NCI-H774 (cell line): Measurements from ENCODE around the gene RSPRY1.
"Not testable (repeated sequence)": the region's sequence is repeated elsewhere in the genome, so short reads cannot be mapped to it uniquely, and the experiment has no call there.

Source experiments
- DNase-seq: peaks from one replicate; lab custom pipeline; 2025; lab: John Stamatoyannopoulos, UW

RSPRY1 gene

GRCh38 chr16:57186872-57187854, 1.0 kb downstream of the RSPRY1 start:
- no peak for DNase-seq

GRCh38 chr16:57187902-57188710, 2.0 kb downstream of the RSPRY1 start:
- not testable (repeated sequence) for DNase-seq

- DNase-seq = no peak
Observed at GRCh38 chr16:57188711-57189002, 2.5 kb downstream of the RSPRY1 start.

GRCh38 chr16:57189527-57189926, 3.4 kb downstream of the RSPRY1 start:
- DNase-seq = not testable (repeated sequence)

- no peak for DNase-seq
Observed at GRCh38 chr16:57190136-57190535, 4.0 kb downstream of the RSPRY1 start.

- no peak for DNase-seq
Observed at GRCh38 chr16:57191056-57191571, 5.0 kb downstream of the RSPRY1 start.

- DNase-seq = no peak
Observed at GRCh38 chr16:57192146-57192545, 6.0 kb downstream of the RSPRY1 start.

GRCh38 chr16:57192720-57193486, 6.8 kb downstream of the RSPRY1 start:
- DNase-seq = no peak

- no peak for DNase-seq
Observed at GRCh38 chr16:57194512-57194911, 8.4 kb downstream of the RSPRY1 start.

- no peak for DNase-seq
Observed at GRCh38 chr16:57196286-57196685, 10.2 kb downstream of the RSPRY1 start.

GRCh38 chr16:57196753-57197152, 10.6 kb downstream of the RSPRY1 start:
- DNase-seq = no peak

GRCh38 chr16:57200321-57200720, 14.2 kb downstream of the RSPRY1 start:
- DNase-seq = not testable (repeated sequence)

- DNase-seq = not testable (repeated sequence)
Observed at GRCh38 chr16:57200926-57201325, 14.8 kb downstream of the RSPRY1 start.

GRCh38 chr16:57202095-57202886, 16.2 kb downstream of the RSPRY1 start:
- DNase-seq = no peak

- no peak for DNase-seq
Observed at GRCh38 chr16:57203451-57203850, 17.3 kb downstream of the RSPRY1 start.

- no peak for DNase-seq
Observed at GRCh38 chr16:57204675-57205074, 18.5 kb downstream of the RSPRY1 start.

GRCh38 chr16:57208926-57209325, 22.8 kb downstream of the RSPRY1 start:
- no peak for DNase-seq

- DNase-seq = no peak
Observed at GRCh38 chr16:57209780-57210179, 23.7 kb downstream of the RSPRY1 start.

- no peak for DNase-seq
Observed at GRCh38 chr16:57213462-57213861, 27.3 kb downstream of the RSPRY1 start.

- no peak for DNase-seq
Observed at GRCh38 chr16:57216968-57217367, 30.8 kb downstream of the RSPRY1 start.

- no peak for DNase-seq
Observed at GRCh38 chr16:57223057-57223456, 36.9 kb downstream of the RSPRY1 start.
